HG02623 (cell line): Measurements from ENCODE around the gene ARHGEF18.
A peak's percentile ranks its signal among the peaks of the same experiment; 100 is the strongest.

Source experiments
- ATAC-seq: cut with Tn5 transposase; IDR thresholded peaks from one replicate; pipeline ENCODE4 v1.9.1; 2021; ENCODE audit warnings: moderate library complexity; ENCODE audit not compliant: unreplicated experiment

The ARHGEF18 gene

DNA sequence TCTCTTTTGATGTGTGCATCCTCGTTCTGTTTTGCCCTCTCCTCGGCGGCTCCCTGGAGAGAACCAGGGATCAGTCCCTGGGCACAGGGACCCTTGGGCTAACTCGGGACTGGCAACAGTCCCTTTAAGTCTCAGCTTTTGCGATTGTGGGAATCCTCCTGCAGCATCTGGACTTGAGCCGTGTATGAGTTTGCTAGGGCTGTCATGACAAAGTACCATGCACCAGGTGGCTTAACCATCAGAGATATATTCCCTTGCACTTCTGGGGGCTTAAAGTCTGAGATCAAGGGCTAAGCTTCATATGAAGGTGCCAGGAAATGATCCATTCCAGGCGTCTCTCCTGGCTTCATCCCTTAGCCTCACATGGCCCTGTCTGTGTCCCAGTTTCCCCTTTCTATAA is 34.5 kb downstream of the ARHGEF18 start:
- ATAC-seq, result no peak

DNA sequence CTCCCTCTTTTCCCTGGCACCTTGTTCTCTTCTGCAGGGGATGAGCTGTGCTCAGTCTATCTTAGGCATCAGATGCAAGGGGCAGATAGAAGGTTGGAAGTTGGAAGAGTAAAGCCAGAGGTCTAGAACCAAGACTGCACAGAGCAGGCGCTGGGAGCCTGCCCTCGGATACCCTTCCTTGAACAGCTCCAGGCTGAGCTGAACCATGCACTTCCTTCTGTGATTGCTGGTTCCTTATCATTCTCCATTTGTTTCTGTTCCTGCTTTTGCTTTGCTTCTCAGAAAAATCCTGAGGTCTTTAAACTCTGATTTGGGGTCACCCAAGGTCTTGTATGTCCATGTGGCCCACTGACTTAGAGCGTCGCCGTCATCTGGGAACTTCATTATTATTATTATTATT is 36.3 kb downstream of the ARHGEF18 start:
- no peak for ATAC-seq

DNA sequence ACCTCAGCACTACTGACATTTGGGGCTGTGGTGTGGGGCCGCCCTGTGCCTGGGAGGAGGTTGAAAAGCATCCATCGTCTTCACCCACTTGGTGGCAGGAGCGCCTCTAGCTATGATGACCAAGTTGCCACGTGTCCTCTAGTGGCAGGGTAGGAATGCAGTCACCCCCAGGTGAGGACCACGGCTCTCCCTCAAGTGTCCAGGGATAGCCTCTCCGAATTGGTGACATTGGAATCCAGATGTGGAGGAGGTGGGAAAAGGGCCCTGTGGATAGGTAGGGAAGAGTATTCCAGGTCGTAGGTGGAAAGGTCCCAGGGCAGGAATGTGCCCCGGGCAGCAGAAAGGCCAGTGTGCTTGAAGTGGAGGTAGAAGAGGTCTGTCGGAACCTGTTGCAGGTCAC is 37.6 kb downstream of the ARHGEF18 start:
- no peak for ATAC-seq

DNA sequence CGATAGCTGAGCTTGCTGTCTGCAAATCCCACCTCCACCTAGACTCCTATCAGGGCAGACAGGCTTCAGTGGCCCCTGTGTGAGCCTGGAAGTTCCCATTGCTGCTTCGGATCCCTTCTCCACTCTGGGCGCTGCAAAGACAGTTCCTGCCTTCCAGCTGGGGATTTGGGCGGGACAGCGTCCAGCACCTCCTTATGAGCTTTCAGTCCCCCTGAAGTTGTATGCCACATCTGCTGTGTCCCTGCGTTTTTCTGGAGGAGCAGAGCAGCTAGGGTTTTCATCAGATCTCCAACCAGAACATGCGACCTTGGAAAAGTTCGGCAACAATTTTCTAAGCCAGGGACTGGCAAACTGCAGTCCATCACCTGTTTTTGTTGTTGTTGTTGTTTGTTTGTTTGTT is 38.0 kb downstream of the ARHGEF18 start:
- no peak for ATAC-seq

DNA sequence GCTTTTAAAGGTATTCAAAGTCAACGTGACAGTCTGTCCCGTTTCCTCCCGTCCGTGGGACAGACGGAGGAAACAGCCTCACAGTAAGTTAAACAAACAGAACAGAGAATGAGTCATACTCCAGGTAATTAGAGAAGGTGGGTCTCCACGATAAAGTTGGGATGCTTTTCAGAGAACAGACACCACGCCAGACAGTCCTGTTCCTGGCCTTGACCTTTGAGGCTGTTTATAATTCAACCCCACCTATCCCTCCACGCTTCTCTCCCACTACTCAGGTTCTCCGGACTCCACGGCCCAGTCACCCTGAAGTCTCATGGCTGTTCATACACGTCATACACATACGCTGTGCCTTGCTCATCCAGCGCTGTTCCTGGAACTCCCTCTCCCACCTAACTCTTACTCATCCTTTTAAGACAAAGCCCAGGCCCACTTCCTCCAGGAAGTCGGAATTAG is 42.5 kb downstream of the ARHGEF18 start:
- no peak for ATAC-seq

DNA sequence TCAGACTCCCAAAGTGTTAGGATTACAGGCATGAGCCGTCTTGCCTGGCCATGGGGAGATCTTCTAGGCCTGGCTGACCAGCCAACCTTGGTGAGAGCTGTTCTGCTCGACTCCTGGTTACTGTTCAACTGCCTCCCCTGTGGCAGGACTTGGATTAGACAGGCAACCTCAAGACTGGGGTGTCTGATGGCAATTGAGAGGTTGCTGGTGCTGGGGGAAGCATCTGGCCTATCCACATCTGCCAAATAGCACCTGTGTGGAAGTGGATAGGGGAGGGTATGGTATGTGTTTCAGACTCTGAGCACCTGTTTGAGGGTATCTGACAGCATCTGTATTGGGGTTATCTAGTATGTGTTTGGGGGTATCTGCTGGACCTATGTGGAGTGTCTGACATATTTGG is 44.7 kb downstream of the ARHGEF18 start:
- no peak for ATAC-seq

DNA sequence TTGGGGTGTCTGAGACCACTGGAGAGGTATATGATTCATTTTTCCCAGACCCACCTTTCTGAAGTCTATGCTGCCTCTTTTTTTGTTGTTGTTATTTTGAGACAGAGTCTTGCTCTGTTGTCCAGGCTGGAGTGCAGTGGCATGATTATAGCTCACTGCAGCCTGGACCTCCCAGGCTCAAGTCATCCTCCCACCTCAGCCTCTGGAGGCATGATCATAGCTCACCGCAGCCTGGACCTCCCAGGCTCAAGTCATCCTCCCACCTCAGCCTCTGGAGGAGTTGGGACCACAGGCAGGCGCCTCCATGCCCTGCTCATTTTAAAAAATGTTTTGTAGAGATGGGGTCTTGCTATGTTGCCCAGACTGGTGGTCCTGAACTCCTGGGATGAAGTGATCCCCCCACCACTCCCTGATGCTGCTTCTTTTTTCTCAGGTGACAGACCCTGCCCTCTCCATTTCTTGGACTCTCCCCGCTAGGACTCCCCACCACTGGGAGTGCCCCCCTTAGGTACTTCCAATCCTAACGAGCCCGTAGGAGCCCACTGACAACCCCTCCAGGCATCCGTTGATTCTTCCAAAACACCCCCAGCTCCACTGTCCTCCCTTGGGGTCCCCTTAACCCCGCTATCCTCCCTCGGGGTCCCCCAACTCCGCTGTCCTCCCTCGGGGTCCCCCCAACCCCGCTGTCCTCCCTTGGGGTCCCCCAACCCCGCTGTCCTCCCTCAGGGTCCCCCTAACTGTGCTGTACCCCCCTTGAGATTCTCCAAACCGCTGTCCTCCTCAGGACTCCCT is 45.4 kb downstream of the ARHGEF18 start:
- no peak for ATAC-seq

DNA sequence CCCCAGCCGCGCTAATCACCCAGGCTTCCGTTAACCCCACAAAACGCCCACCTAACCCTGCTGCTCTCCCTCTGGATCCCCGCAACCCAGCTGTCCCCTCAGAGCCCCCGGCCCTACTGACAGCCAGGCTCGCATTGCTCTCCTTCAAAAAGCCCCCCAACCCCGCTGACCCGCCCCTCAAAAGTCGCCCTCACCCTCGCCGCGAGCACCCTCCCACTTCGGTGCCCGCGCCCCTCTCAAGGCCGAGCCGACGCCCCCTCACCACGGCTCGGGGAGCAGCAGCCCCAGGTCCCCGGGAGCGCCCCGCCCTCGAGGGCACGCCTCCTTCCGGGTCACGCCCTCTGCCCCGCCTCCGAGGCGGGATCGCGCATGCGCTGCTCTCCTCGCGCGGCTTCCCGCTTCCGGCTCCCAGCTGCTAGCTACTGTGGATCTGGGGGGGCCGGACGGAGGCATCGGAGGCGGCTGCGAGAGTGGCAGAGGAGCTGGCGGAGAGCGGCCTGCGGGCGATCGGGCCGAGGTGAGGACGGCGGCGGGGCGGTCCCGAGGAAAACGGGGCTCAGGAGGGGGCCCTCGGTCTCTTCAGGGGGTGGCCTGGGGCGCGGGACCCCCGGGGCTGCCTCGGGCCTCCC is 46.1 kb downstream of the ARHGEF18 start:
- ATAC-seq, result peak; percentile 71

DNA sequence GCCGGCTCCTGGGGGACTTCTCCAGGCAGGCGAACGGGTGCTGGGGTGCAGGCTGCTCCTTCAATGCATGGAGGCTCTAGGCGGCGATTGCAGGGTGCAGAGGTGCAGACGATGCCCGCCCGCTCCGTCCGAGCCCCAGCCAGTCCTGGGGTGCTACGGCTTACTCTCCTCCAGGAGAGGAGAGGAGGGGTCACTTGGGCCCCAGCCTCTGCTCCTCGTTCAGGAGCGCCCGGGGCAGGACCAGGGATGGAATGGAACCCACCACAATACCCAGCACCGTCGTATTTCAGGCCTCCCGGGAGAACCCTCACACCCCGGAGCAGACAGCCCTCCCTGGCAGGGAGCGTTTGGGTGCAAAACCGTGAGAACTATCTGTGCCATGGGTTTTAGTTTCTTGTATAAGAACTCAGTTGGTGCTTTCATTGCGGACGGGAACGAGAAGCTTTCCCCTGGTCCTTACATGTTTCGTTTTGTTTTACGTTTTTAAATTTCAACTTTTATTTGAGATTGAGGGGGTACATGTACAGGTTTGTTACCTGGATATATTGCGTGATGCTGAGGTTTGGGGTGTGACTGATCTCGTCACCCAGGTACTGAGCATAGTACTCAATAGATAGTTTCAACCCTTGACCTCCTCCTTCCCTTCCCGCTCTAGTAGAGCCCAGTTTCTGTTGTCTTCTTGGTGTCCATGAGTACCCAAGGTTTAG is 46.8 kb downstream of the ARHGEF18 start:
- ATAC-seq, result no peak

DNA sequence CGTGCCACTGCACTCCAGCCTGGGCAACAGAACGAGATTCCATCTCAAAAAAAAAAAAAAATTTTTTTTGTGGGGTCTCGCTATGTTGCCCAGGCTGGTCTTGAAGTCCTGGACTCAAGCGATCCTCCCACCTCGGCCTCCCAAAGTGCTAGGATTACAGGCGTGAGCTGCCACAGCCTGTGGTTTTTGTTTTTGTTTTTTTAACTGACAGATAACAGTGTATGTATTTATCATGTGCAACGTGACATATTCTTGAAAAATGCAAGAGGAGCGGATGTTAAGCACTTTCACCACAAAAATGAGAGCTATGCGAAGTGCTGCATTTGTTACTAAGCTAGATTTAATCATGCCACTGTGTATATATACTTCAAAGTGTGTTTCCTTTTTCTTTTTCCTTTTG is 49.0 kb downstream of the ARHGEF18 start:
- ATAC-seq, result no peak
